Right renal pelvis (tissue), 4 donors: ENCODE measurements around the gene TMCC3. TPM values are rescaled to one million over a fixed set of nuclear protein-coding genes. Genes with fewer than 3 reads are reported as not detected.
"Not testable (repeated sequence)": the region's sequence is repeated elsewhere in the genome, so short reads cannot be mapped to it uniquely, and the experiment has no call there.

Experiments
- DNase-seq, 4 donors: peaks; one replicate each; pipeline ENCODE4 v3.0.0-alpha.2; 2013; ENCODE audit warnings: low read depth in 4 of 4, low spot score in 3 of 4, missing footprints in 1 of 4
- polyA plus RNA-seq, 4 donors: library from polyadenylated mRNA; unstranded; fragments of 120-200 nt; gene quantifications; one replicate each; pipeline ENCODE4 v1.2.1, GENCODE V29; 2013; ENCODE audit not compliant: insufficient read length in 4 of 4

The TMCC3 gene
- polyA plus RNA-seq, 4 donors = 43.2 to 49.5 (median 44.5) TPM

- DNase-seq = not testable (repeated sequence)
Observed at GRCh38 chr12:94606810-94607209, 43.5 kb downstream of the TMCC3 start.

GRCh38 chr12:94604366-94604698 lies 46.0 kb downstream of the TMCC3 start:
- no peak for DNase-seq

GRCh38 chr12:94603434-94604365 lies 46.7 kb downstream of the TMCC3 start:
- no peak for DNase-seq

GRCh38 chr12:94602024-94602423 lies 48.3 kb downstream of the TMCC3 start:
- no peak for DNase-seq

- not testable (repeated sequence) for DNase-seq
Observed at GRCh38 chr12:94601307-94601706, 49.0 kb downstream of the TMCC3 start.

GRCh38 chr12:94599189-94599588 lies 51.2 kb downstream of the TMCC3 start:
- DNase-seq = no peak

- no peak for DNase-seq
Observed at GRCh38 chr12:94597268-94597667, 53.1 kb downstream of the TMCC3 start.

GRCh38 chr12:94596596-94596995 lies 53.8 kb downstream of the TMCC3 start:
- DNase-seq = no peak

- DNase-seq = no peak
Observed at GRCh38 chr12:94595152-94595551, 55.2 kb downstream of the TMCC3 start.

GRCh38 chr12:94594443-94594825 lies 55.9 kb downstream of the TMCC3 start:
- no peak for DNase-seq

- DNase-seq = no peak
Observed at GRCh38 chr12:94593822-94594442, 56.4 kb downstream of the TMCC3 start.

GRCh38 chr12:94592723-94593122 lies 57.6 kb downstream of the TMCC3 start:
- DNase-seq = not testable (repeated sequence)

GRCh38 chr12:94592080-94592479 lies 58.3 kb downstream of the TMCC3 start:
- DNase-seq = no peak

- DNase-seq = no peak
Observed at GRCh38 chr12:94590428-94590827, 59.9 kb downstream of the TMCC3 start.

- DNase-seq = no peak
Observed at GRCh38 chr12:94589591-94590001, 60.8 kb downstream of the TMCC3 start.

- DNase-seq = no peak
Observed at GRCh38 chr12:94588346-94588745, 62.0 kb downstream of the TMCC3 start.

GRCh38 chr12:94587266-94588241 lies 62.8 kb downstream of the TMCC3 start:
- DNase-seq = no peak

- no peak for DNase-seq
Observed at GRCh38 chr12:94586589-94587259, 63.6 kb downstream of the TMCC3 start.

GRCh38 chr12:94585626-94586025 lies 64.7 kb downstream of the TMCC3 start:
- no peak for DNase-seq

GRCh38 chr12:94584377-94584776 lies 66.0 kb downstream of the TMCC3 start:
- DNase-seq = no peak
